Caco-2 (cell line): ENCODE data around the gene RAMP3. TPM values are rescaled to one million over a fixed set of nuclear protein-coding genes. Genes with fewer than 3 reads are reported as not detected.

Experiments
- BruUV-seq: library from RNA; stranded (reverse); fragments of 400-500 nt; replicated peaks from 2 replicates; lab custom pipeline; 2021; lab: Mats Ljungman, UMichigan
- CTCF ChIA-PET: fragments of 300-600 bp; sonication (Branson Sonifier 250); formaldehyde crosslinking; loops from one replicate; lab custom pipeline; 2022; ENCODE audit warnings: antibody characterized with exemption; lab: Charles Lee
- POLR2A ChIA-PET: fragments of 300-600 bp; sonication (Branson Sonifier 250); formaldehyde crosslinking; loops from one replicate; lab custom pipeline; 2022; ENCODE audit warnings: antibody characterized with exemption; lab: Charles Lee
- DNase-seq, 2 experiments: peaks; one replicate each; pipeline versions ENCODE4 v3.0.0 to v3.0.0-alpha.2; 2020 to 2022
- H3K27me3 ChIP-seq: replicated peaks from 2 replicates; pipeline ENCODE4 v1.6.0; 2011; ENCODE audit warnings: low read length; ENCODE audit not compliant: control insufficient read depth, insufficient read depth
- H3K36me3 ChIP-seq: 2 replicates; pipeline ENCODE4 v1.5.1; 2011; ENCODE audit warnings: low read length; ENCODE audit not compliant: control insufficient read depth, insufficient read depth
- H3K4me1 ChIP-seq: fragments of 250-450 bp; sonication (Bioruptor Pico); 2 replicates; pipeline ENCODE4 v1.5.1; 2020; ENCODE audit warnings: mild to moderate bottlenecking
- H3K4me3 ChIP-seq: 2 replicates; pipeline ENCODE4 v1.5.1; 2011; ENCODE audit warnings: low read depth, mild to moderate bottlenecking, control low read depth, low read length
- H3K9me3 ChIP-seq: fragments of 250-450 bp; sonication (Bioruptor Pico); 2 replicates; pipeline ENCODE4 v1.5.1; 2020; ENCODE audit warnings: mild to moderate bottlenecking, moderate library complexity
- H3K27ac Mint-ChIP-seq: one replicate; pipeline ENCODE4 v1.8.0; 2022; ENCODE audit warnings: mixed read lengths; ENCODE audit not compliant: unreplicated experiment
- H3K27me3 Mint-ChIP-seq: one replicate; pipeline ENCODE4 v1.8.0; 2022; ENCODE audit warnings: mixed read lengths; ENCODE audit not compliant: insufficient read depth, unreplicated experiment
- H3K36me3 Mint-ChIP-seq: one replicate; pipeline ENCODE4 v1.8.0; 2022; ENCODE audit warnings: mild to moderate bottlenecking, mixed read lengths; ENCODE audit not compliant: insufficient read depth, unreplicated experiment
- H3K4me1 Mint-ChIP-seq: one replicate; pipeline ENCODE4 v1.8.0; 2022; ENCODE audit warnings: low read depth, mixed read lengths; ENCODE audit not compliant: unreplicated experiment
- H3K4me3 Mint-ChIP-seq: one replicate; pipeline ENCODE4 v1.8.0; 2022; ENCODE audit warnings: mild to moderate bottlenecking, moderate library complexity, mixed read lengths; ENCODE audit not compliant: unreplicated experiment
- H3K9me3 Mint-ChIP-seq: one replicate; pipeline ENCODE4 v1.8.0; 2022; ENCODE audit warnings: mixed read lengths; ENCODE audit not compliant: unreplicated experiment
- CTCF ChIP-seq, 2 experiments: fragments of 200-600 bp in 1 of 2; IDR thresholded peaks; 1 replicate in 1 of 2; 2 replicates in 1 of 2; pipeline versions ENCODE4 v1.5.1 to v1.8.0; 2011 to 2022; ENCODE audit warnings: antibody characterized with exemption in 1 of 2, control low read depth in 1 of 2, inconsistent platforms in 1 of 2, low read depth in 1 of 2, low read length in 1 of 2, mild to moderate bottlenecking in 1 of 2, moderate library complexity in 1 of 2; ENCODE audit not compliant: insufficient read depth in 1 of 2, severe bottlenecking in 1 of 2, unreplicated experiment in 1 of 2
- intact Hi-C: fragments of 100-400 bp; cut with micrococcal nuclease; formaldehyde crosslinking; loops from one replicate; pipeline ENCODE4 v1.10.0; 2022; ENCODE audit not compliant: unreplicated experiment
- total RNA-seq: library from RNA; stranded (reverse); gene quantifications from 2 replicates; pipeline ENCODE4 v1.2.3, GENCODE V29; 2022

The RAMP3 gene
- total RNA-seq, 1 experiment from 2014 or later, result not detected

GRCh38 chr7:45211066-45211465, 53.5 kb downstream of the RAMP3 start:
- Histone ChIP-seq H3K4me3 (no peak overlapping the region), H3K27me3 (peaks cover 1% of the 10 kb centered on the region; the same call in 1 of the 2 replicates), H3K36me3 (no peaks in the 10 kb centered on the region), H3K4me1 (no peaks in the 10 kb centered on the region), H3K9me3 (no peaks in the 10 kb centered on the region)
- H3K27me3 Mint-ChIP-seq, result peaks cover 55% of the 10 kb centered on the region
- no peaks in the 10 kb centered on the region for H3K36me3 Mint-ChIP-seq
- no peaks in the 10 kb centered on the region for H3K9me3 Mint-ChIP-seq
- no peak for TF ChIP-seq CTCF (IDR thresholded peaks at IDR 0.05; ENCODE audit: insufficient read depth in 1 of 2, low read depth in 1 of 2, low read length in 1 of 2, severe bottlenecking in 1 of 2, unreplicated experiment in 1 of 2)
- CTCF ChIA-PET, result interaction anchor here (0.6 kb wide), 1 partner anchor 36 kb away, joined by 3 read pairs; no protein-coding TSS in a partner anchor
- H3K4me3 Mint-ChIP-seq, result no peak overlapping the region
- intact Hi-C loops, result no loop called here
- POLR2A ChIA-PET, result no interaction called here
- BruUV-seq, result no TSS peak
- no peak for DNase-seq
- no peaks in the 10 kb centered on the region for H3K4me1 Mint-ChIP-seq
- no peak overlapping the region for H3K27ac Mint-ChIP-seq

GRCh38 chr7:45211958-45212357, 54.4 kb downstream of the RAMP3 start:
- H3K36me3 ChIP-seq, result no peaks in the 10 kb centered on the region
- BruUV-seq, result no TSS peak
- no peaks in the 10 kb centered on the region for H3K4me1 ChIP-seq
- TF ChIP-seq CTCF (IDR thresholded peaks at IDR 0.05; ENCODE audit: insufficient read depth in 1 of 2, low read depth in 1 of 2, low read length in 1 of 2, severe bottlenecking in 1 of 2, unreplicated experiment in 1 of 2), result no peak
- H3K4me3 ChIP-seq, result no peak overlapping the region
- intact Hi-C loops, result no loop called here
- no peaks in the 10 kb centered on the region for H3K9me3 ChIP-seq
- no peak for DNase-seq
- POLR2A ChIA-PET, result no interaction called here
- peaks cover 50% of the 10 kb centered on the region for H3K27me3 Mint-ChIP-seq
- no peaks in the 10 kb centered on the region for H3K4me1 Mint-ChIP-seq
- no peaks in the 10 kb centered on the region for H3K9me3 Mint-ChIP-seq
- no peak overlapping the region for H3K27ac Mint-ChIP-seq
- no peaks in the 10 kb centered on the region for H3K36me3 Mint-ChIP-seq
- H3K27me3 ChIP-seq, result peaks cover 1% of the 10 kb centered on the region; the same call in 1 of the 2 replicates
- no peak overlapping the region for H3K4me3 Mint-ChIP-seq
- CTCF ChIA-PET, result no interaction called here

GRCh38 chr7:45212606-45213005, 55.0 kb downstream of the RAMP3 start:
- Mint-ChIP-seq H3K27ac (no peak overlapping the region), H3K4me3 (no peak overlapping the region), H3K9me3 (no peaks in the 10 kb centered on the region), H3K27me3 (peaks cover 48% of the 10 kb centered on the region), H3K36me3 (no peaks in the 10 kb centered on the region), H3K4me1 (no peaks in the 10 kb centered on the region)
- no peak for DNase-seq
- CTCF ChIA-PET, result no interaction called here
- TF ChIP-seq CTCF (IDR thresholded peaks at IDR 0.05; ENCODE audit: insufficient read depth in 1 of 2, low read depth in 1 of 2, low read length in 1 of 2, severe bottlenecking in 1 of 2, unreplicated experiment in 1 of 2), result no peak
- H3K4me1 ChIP-seq, result no peaks in the 10 kb centered on the region
- no peaks in the 10 kb centered on the region for H3K36me3 ChIP-seq
- no peaks in the 10 kb centered on the region for H3K9me3 ChIP-seq
- no peak overlapping the region for H3K4me3 ChIP-seq
- intact Hi-C loops, result no loop called here
- no TSS peak for BruUV-seq
- POLR2A ChIA-PET, result no interaction called here
- H3K27me3 ChIP-seq, result peaks cover 1% of the 10 kb centered on the region; the same call in 1 of the 2 replicates
